HG02763 (cell line): ENCODE results near the gene KRT20.
"Not testable (repeated sequence)": the region's sequence is repeated elsewhere in the genome, so short reads cannot be mapped to it uniquely, and the experiment has no call there.

Source experiments
- ATAC-seq: cut with Tn5 transposase; IDR thresholded peaks from one replicate; pipeline ENCODE4 v1.9.1; 2021; ENCODE audit warnings: mild to moderate bottlenecking, moderate library complexity; ENCODE audit not compliant: unreplicated experiment

The KRT20 gene, protein sequence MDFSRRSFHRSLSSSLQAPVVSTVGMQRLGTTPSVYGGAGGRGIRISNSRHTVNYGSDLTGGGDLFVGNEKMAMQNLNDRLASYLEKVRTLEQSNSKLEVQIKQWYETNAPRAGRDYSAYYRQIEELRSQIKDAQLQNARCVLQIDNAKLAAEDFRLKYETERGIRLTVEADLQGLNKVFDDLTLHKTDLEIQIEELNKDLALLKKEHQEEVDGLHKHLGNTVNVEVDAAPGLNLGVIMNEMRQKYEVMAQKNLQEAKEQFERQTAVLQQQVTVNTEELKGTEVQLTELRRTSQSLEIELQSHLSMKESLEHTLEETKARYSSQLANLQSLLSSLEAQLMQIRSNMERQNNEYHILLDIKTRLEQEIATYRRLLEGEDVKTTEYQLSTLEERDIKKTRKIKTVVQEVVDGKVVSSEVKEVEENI

DNA sequence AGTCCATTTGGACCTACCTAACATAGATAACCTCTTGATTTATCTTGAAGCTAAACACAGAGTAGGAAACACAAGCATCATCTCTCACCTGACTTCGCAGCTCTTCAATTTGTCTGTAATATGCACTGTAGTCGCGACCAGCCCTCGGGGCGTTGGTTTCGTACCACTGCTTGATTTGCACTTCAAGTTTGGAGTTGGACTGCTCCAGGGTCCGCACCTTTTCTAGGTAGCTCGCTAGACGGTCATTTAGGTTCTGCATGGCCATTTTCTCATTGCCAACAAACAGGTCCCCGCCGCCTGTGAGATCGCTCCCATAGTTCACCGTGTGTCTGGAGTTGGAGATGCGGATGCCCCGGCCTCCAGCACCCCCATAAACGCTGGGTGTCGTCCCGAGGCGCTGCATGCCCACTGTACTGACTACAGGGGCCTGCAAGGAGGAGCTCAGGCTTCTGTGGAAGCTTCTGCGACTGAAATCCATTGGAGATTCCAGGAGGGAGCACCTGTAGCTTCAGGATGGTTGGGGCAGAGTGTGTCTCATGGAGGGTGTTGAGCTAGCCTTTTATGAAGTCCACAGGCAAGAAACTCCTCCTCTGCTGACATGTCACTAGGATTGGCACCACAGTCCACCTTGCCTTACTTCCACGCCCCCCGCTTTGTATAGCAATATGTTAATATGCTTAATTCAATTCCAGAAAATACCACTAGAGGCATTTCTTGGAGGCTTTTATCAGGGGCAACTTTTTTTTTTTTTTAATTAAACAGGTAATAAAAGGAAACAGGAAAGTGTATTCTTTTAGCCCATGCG, at the start of gene KRT20:
TSS of gene KRT20 (minus strand) at position 535 of the 805 bp plus-strand sequence. CDS start at position 478, 57 bp downstream.
- ATAC-seq = no peak

DNA sequence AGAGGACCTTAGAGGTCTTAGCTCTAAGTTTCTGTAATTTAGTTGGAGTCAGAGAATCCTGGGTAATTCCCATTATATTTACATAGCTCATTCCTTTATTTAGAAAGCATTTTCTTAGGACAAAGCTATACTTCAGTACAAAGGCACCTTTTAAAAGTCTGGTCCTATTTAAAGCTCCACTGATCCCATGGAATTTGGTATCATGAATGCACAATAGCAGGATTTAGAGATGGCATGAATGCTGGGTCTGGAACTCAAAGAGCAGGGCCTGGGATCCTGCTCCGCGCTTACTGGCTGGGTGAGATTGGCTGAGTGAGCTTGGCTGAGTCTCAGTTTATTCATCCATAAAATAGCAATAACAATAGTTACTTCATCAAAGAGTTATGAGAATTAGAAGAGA, 47.6 kb upstream of the KRT20 start:
- ATAC-seq = no peak

DNA sequence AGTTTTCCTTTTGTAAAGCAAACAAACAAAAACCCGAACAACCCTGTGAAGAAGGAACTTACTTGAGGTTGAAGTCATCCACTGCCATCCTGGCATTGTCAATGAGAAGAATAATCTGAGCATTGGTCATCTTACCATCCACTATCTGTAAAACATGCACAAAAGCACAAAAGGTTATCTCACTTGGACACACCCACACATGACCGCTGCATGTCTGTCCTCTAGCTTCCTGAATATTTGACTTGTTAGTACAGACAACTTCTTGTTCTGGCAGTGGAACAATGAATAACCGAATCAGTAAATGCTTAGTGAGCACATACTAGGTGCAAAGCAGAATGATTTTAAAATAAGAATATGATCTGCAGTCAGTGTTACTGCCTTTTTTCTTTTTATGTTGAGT, 46.3 kb upstream of the KRT20 start:
- ATAC-seq = no peak

DNA sequence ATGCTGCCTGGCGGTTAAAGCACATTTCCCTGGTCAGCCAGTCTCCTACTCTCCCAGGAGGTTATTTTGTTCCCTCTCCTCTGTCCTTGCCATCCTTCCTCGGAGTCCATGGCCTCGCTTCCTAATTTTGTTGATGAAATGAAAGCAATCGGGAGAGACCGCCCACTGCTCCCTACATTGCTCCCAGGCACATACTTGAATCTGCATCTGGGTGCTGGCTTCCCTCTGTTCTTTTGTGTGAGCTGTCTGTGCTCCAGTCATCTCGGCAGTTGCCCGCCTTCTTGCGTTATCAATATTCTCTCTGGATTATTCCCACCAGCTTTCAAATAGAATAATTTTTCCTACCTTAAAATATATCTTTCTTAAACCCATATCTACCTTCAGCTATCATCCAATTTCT, 41.3 kb upstream of the KRT20 start:
- ATAC-seq = no peak

DNA sequence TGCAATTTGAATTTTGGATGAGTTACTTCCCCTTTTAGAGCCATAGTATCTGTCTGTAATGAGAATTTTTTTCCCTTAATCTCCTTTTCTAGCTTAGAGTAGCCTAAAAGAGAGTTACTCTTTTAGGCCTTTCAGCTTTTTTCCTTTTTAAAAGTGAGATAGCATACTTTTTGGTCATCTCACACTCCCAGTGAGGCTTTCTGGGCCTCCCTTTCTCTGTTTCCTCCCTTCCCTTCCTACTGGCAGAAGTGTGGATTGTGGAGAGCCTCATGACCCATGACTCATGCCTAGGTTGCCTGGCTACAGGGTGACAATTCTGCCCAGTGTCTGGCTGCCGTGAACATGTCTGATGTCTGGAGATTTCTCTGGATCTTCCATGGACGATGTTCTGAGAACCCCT, 37.2 kb upstream of the KRT20 start:
- no peak for ATAC-seq

DNA sequence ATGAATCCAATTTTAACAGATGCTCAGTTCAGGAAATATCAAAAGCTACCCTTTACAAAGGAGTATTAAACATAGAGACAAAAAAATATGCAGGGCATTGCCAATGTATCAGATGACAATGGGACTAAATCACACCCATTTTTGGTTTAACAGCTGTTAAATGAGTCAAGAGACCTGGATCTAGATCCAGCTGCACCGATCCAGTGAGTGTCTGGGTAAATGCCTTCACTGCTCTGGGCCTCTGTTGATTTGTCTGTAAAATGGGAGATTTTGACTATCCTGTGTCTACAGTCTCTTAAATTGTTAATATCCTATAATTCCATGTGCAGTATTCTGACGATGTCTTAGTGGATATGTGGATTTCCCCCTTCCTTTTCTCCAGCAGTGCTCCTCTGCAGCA, 36.0 kb upstream of the KRT20 start:
- no peak for ATAC-seq

DNA sequence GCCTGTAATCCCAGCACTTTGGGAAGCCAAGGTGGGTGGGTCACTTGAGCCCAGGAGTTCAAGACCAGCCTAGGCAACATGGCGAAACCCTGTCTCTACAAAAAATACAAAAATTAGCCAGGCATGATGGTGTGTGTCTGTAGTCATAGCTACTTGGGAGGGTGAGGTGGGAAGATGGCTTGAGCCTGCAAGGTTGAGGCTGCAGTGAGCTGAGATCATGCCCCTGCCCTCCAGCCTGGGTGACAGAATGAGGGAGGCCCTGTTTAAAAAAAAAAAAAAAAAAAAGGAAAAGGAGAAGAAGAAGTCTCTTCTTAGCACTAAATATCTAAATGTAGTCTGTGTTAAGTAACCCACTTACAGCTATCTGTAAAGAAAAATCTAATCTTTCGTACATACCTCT, 32.1 kb upstream of the KRT20 start:
- not testable (repeated sequence) for ATAC-seq

DNA sequence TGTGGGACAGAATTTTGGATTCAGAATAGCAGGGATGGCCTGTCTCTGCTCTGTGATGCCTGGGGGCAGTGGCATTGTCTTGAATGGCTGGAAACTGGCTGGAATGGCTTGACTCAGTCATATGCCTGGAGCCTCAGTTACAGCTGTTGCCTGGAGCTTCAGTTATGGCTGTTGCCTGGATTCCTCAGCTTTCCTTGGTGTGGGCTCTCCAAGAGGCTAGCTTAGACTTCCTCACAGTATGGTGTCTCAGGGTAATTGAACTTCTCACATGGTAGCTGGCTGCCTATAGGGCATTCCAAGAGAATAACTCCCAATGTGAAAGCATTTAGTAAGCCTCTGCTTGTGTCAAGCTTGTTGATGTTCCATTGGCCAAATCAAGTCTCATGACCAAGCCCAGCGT, 31.3 kb upstream of the KRT20 start:
- no peak for ATAC-seq

DNA sequence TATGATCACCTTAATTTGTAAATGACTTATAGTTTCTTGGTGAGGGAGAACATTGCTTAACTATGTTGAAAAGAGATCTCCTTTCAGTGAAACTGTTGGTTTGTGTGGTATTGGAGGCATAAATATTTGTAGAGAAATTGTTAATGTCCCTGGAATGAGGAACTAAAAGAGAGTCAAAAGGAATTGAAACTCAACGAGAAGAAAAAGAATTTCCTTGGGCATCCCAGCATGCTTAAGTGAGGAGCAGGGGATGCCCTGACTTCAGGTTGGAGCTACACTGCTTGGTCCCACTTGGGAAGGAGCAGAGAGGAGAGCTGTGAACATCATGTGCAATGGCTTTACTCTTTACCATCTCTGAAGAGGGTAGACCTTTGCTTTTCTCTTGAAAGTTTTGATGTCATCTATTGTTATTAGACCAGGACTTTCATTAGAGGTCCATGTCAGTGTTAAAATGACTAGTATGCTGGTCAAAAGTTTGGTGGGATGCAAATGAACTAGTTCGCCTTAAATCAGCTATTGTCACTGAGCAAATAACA, 30.7 kb upstream of the KRT20 start:
- ATAC-seq = no peak

DNA sequence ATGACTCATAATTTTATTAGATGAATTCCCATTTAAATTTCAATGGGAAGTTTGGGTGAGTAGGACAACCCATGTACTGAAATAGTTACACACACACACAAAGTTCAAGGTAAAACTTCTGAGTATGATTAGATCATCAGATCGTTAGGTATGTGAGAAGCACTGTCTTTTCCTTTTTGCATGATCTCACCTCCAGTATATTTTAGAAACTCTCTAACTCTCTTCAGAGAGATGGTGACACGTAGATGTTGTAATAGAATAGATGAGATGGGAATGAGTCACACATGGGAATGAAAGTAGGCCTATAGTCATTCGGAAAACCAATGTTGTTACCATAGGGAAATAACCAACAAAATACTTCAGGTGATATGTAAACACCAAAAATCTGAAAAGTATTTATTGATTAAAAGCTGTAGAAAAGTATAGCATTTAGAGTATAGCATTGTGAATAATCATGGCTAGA, 30.2 kb upstream of the KRT20 start:
- no peak for ATAC-seq

DNA sequence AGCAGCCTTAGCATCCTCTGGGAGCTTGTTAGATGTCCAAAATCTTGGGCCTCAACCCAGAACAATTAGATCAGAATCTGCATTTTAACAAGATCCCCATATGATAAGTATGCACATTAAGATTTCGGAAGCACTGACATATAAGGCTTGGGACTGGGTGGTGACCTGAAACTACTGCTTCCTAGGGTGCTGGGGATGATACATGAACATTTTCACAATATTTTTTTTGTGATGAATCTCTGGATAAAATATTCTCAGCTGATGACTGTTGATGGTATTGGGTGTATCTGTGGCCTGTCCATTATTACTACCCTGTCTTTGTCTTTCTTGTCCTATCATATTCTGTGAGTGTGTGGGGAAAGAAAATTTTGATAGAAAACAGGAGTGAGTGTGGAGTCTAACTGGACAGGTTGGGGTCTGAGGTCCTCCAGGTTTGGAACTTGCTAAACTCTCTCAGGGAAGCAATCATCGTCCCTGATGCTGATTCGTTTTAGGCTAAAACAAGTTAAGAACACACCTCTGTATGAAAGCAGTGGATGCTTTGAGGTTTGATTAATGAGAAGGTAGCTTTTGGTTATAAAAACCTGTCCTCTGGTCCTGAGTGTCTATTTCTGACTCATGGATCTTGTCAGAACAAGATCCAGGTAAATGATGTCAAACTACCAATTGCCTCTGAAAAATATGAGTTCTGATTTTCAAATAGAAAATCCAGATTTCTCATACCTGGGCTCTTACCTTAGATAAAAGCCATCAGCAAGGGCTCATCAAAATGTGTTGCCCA, 29.2 kb upstream of the KRT20 start:
- ATAC-seq = no peak

DNA sequence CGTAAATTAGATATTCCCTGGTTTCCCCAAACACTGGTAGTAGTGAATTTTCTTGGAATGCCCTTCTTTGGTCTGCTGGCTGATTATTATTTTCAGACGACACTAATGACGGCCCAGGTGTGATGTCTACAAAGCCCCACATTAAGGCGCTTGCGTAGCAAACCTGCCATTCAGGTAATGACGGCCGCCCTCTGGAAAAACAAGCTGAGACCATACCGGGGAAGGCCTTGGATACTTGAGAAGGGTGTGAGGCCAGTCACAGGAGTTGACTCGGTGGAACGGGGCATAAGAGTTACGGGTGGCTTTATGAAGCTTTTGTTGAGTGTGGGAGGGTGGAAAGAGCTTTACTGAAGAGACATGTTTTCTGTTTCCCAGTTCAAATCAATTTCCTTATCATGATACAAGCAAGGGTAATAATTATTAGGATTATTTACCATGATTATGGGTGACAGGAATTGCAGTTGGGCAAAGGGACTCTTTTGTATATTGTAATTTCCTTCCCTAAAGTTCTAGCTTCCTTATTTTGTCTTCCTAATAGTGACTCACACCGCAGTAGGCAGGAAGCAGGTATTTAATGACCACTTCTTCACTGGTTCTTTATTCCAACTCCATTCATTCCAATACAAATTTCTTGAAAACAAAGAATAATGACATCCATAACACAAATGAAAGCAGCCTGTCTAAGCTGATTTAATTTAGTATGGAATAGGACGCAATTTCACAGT, 27.6 kb upstream of the KRT20 start:
- ATAC-seq = no peak

DNA sequence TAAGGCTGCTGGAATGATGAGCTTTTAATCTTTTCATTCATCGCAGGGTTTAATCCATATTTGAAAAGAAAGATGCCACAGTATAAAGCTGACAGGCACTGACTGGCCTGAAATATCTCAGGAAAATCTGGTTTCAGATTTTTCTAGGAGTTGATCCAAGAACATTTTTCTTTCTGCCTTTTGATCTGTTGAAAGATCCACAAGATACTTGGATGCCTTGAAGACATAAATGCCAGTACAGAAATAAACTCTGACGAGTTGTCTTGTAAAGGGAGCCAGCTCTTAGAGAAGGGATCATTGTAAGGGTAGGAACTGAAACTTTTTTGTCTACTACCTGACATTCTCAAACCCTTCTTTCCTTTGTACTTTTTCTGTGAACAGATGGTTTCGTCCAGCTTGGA, 25.4 kb upstream of the KRT20 start:
- no peak for ATAC-seq

DNA sequence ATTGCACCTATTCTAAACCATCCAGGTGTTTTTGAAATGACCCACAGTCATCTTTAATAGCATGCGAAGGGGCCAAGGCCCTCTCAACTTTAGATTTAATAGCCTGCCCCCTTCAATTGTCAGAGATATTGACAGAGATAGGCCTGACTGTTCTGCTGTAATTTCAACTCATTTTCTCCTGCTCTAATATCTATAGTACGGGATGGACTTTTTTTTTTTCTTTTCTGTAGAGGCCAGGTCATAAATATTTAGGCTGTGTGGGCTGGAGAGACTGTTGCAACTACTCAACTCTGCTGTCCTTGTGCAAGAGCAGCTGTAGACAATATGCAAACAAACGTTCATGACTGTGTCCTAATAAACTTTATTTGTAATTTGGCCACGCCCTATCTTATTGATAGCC, 24.7 kb upstream of the KRT20 start:
- ATAC-seq = no peak

DNA sequence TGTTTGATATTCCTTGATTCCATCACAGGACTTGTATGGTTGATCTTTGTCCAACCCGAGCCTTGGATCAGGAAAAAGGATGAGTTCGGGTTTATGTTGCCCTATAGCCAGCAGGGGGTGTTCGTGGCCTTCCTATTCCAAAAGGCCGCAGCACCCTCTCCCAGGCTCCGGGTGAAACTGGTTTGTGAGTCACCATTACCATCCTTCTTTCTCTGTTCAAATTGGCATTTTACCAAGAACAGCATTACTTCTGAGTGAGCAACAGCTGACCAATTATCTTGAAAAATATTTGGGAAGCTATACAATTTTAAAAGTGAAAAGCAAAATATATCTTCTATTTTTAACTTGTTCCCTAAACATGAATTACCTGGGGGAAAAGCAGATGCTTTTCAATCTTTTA, 24.3 kb upstream of the KRT20 start:
- ATAC-seq = no peak

DNA sequence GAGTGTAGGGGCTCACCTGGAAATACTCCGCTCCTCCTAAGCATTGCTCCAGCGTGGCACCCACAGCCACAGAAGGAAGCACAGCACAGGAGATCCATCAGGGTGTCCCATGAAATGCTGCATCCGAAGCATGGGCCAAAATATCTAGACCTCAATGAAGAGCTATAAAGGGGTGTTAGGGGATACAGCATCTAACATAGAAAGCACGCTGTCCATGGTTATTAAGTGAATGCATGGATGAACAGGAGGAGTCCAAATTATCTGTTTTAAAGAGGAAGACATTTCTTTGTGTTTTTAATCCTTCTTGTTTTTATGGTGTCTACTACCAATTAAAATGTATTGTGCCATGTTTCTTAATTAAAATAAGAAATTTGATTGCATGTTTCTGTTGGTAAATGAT, 21.6 kb upstream of the KRT20 start:
- ATAC-seq = no peak

DNA sequence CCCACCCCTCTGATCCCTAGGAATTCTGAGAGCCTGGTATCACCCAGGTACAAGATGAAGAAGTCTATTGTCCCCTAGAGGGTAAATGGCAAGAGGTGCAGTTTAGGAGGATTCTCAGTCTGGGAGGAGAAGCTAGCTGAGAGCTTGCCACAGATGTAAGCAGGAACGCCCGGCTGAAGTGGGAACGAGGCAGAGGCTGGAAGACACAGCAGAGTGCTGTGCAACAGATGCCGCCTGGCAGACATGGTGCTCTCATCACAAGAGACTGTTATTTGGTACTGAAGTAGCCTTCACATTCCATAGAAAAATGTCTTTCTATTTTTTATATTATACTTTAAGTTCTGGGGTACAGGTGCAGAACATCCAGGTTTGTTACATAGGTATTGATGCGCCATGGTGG, 20.3 kb upstream of the KRT20 start:
- ATAC-seq = no peak

DNA sequence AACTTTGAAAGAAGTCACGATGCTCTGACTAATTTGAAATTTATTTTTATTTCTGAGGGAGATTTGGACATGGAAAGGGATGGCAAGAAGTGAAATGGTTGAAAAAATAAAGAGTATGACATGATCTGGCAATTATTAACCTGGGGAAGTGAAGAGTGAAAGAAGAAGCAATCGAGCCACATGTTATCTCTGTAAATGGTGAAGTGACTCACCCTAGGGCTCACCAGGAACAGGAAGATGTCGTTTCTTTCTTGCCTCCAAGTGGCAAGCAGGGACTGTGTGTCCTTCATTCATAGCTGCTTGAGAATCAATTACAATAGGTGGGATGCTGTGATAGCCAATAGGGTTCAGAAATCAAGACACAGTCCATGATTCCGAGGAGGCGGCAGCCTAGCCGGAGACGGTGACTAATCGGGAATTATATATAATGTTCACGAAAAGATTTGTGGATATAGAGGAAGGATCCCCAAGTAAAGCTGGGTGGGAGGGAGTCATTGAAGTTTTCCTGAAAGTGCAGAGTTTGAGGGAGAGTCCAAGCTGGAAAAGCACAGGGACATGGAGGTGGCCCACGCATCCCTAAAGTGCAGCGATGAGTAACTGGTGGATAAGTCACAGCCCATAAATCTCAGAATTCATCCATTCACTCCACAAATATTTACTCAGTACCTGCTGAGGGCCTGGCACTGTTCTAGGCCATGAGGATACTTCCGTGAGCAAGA, 18.2 kb upstream of the KRT20 start:
- ATAC-seq = no peak

DNA sequence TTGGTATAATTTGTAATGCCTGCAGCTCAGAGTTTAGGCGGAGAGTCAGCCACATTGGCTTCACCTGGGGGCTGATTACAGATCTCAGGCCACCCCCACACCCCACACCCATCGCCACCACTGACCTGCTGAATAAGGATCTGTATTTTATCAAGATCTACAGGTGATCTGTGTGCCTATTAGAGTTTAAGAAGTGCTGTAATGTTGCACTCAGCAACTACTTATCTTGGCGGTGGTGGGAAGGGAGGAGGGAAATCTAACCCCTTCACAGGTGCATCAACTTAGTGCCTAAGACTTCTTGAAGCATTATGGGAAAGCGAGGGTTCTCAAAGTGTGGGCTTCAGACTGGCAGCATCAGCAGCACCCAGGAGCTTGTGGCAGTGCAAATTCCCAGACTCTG, 17.5 kb upstream of the KRT20 start:
- no peak for ATAC-seq

DNA sequence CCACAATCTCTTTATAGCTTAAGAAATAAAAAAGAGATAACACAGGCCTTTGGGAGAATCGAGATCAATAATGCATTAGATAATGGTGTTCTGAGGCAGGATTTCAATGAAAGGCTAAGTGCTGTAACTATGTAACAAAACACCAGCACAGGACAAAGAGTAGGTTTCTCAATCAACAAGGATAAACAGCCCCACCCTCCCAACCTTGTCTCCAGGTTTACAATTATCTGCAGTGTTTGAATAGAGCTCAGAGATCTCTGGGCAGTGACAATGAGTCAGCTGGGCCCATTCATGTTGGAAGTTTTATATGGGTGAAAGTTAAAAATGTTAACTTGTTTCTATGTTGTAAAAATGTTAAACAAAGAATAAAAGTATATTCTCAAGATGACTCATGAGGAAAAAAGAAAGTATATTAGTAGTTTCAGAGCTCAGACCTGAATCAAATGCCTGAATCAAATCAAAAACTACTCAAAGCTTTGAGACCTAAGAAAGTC, 17.0 kb upstream of the KRT20 start:
- ATAC-seq = no peak
